HCT116 (cell line): ENCODE measurements around the gene RASSF3. TPM values are rescaled to one million over a fixed set of nuclear protein-coding genes. Genes with fewer than 3 reads are reported as not detected.

Source experiments
- ATAC-seq: fragments of 200-7000 bp; cut with Tn5 transposase; 2 replicates; pipeline ENCODE4 v1.9.1; 2020; ENCODE audit warnings: mild to moderate bottlenecking, moderate library complexity
- BruUV-seq: library from RNA; stranded (reverse); fragments of 400-500 nt; replicated peaks from 2 replicates; lab custom pipeline; 2021; lab: Mats Ljungman, UMichigan
- CTCF ChIA-PET: fragments of 300-600 bp; sonication (Branson Sonifier 250); formaldehyde crosslinking; loops from one replicate; lab custom pipeline; 2021; ENCODE audit warnings: antibody characterized with exemption; lab: Charles Lee
- POLR2A ChIA-PET: fragments of 300-600, 350-600 bp; sonication (Branson Sonifier 250); formaldehyde crosslinking; loops from one replicate; lab custom pipeline; 2021; ENCODE audit warnings: antibody characterized with exemption; lab: Charles Lee
- RAD21 ChIA-PET, 2 experiments: fragments of 300-600 bp; sonication (Branson Sonifier 250); formaldehyde crosslinking; loops; one replicate each; lab custom pipeline; 2023; ENCODE audit warnings: low total read pairs in 2 of 2; ENCODE audit not compliant: uncharacterized antibody in 2 of 2, unreplicated experiment in 2 of 2, low non-redundant PET in 1 of 2; lab: Charles Lee
- DNase-seq: peaks from one replicate; pipeline ENCODE4 v3.0.0-alpha.2; 2010; ENCODE audit warnings: low read depth, low spot score
- H2AFZ ChIP-seq: fragments of 200-600 bp; shearing (Covaris generic), sonication (generic); 2 replicates; pipeline ENCODE4 v1.6.1; 2017; ENCODE audit warnings: low read depth, mixed run types, mixed read lengths, antibody characterized with exemption, low read length; ENCODE audit not compliant: poor library complexity, severe bottlenecking
- H3K27ac ChIP-seq: 2 replicates; pipeline ENCODE4 v1.5.1; 2012; ENCODE audit warnings: low read depth, low read length
- H3K27me3 ChIP-seq: fragments of 200-600 bp; sonication (generic); 2 replicates; pipeline ENCODE4 v1.6.1; 2016; ENCODE audit warnings: mixed run types, low read length, mixed read lengths; ENCODE audit not compliant: insufficient read depth
- H3K36me3 ChIP-seq, 2 experiments: fragments of 200-500 bp in 1 of 2; fragments of 200-600 bp in 1 of 2; sonication (Bioruptor generic) in 1 of 2; sonication (generic) in 1 of 2; 2 replicates each; pipeline versions ENCODE4 v1.5.1 to v1.6.1; 2014 to 2016; ENCODE audit warnings: low read length in 2 of 2, inconsistent platforms in 1 of 2, mixed read lengths in 1 of 2, mixed run types in 1 of 2; ENCODE audit not compliant: insufficient read depth in 2 of 2, control insufficient read depth in 1 of 2
- H3K4me1 ChIP-seq, 2 experiments: fragments of 200-600 bp in 1 of 2; sonication (generic) in 1 of 2; 2 replicates each; pipeline versions ENCODE4 v1.5.1 to v1.6.1; 2012 to 2017; ENCODE audit warnings: low read length in 2 of 2, inconsistent platforms in 1 of 2, mild to moderate bottlenecking in 1 of 2, mixed read lengths in 1 of 2, mixed run types in 1 of 2, moderate library complexity in 1 of 2; ENCODE audit not compliant: insufficient read depth in 2 of 2, control insufficient read depth in 1 of 2
- H3K4me2 ChIP-seq: fragments of 200-600 bp; sonication (generic); 2 replicates; pipeline ENCODE4 v1.6.1; 2017; ENCODE audit warnings: mixed run types, low read length, mixed read lengths
- H3K4me3 ChIP-seq, 2 experiments: fragments of 200-600 bp in 1 of 2; sonication (generic) in 1 of 2; replicated peaks in 1 of 2; 2 replicates each; pipeline ENCODE4 v1.5.1; 2011 to 2016; ENCODE audit warnings: low read length in 2 of 2, control low read depth in 1 of 2, low read depth in 1 of 2, mild to moderate bottlenecking in 1 of 2, mixed read lengths in 1 of 2, mixed run types in 1 of 2
- H3K79me2 ChIP-seq: fragments of 200-600 bp; sonication (generic); 2 replicates; pipeline ENCODE4 v1.6.1; 2017; ENCODE audit warnings: mild to moderate bottlenecking, mixed run types, low read length, moderate library complexity, mixed read lengths; ENCODE audit not compliant: insufficient read depth
- H3K9ac ChIP-seq: fragments of 200-600 bp; sonication (generic); 2 replicates; pipeline ENCODE4 v1.6.1; 2016; ENCODE audit warnings: low read length, mixed read lengths
- H3K9me2 ChIP-seq: fragments of 200-600 bp; sonication (generic), shearing (Covaris generic); 2 replicates; pipeline ENCODE4 v1.6.1; 2017; ENCODE audit warnings: mixed run types, mild to moderate bottlenecking, moderate library complexity; ENCODE audit not compliant: insufficient read depth
- H3K9me3 ChIP-seq, 2 experiments: fragments of 200-500 bp in 1 of 2; fragments of 200-600 bp in 1 of 2; sonication (Bioruptor generic) in 1 of 2; sonication (generic) in 1 of 2; 2 replicates each; pipeline ENCODE4 v1.6.1; 2014 to 2017; ENCODE audit warnings: low read length in 2 of 2, mixed read lengths in 2 of 2, inconsistent platforms in 1 of 2, low read depth in 1 of 2, mild to moderate bottlenecking in 1 of 2, mixed run types in 1 of 2, moderate library complexity in 1 of 2; ENCODE audit not compliant: control insufficient read depth in 1 of 2, insufficient read depth in 1 of 2
- H4K20me1 ChIP-seq: fragments of 200-600 bp; sonication (generic), shearing (Covaris generic); 2 replicates; pipeline ENCODE4 v1.6.1; 2017; ENCODE audit warnings: mixed run types, mild to moderate bottlenecking, moderate library complexity; ENCODE audit not compliant: insufficient read depth
- ATF3 ChIP-seq: IDR thresholded peaks from 2 replicates; pipeline ENCODE4 v1.6.1; 2012
- CBX3 ChIP-seq: IDR thresholded peaks from 2 replicates; pipeline ENCODE4 v1.6.1; 2012; ENCODE audit warnings: low read depth
- CTCF ChIP-seq, 3 experiments: fragments of 200-600 bp in 1 of 3; sonication (generic) in 1 of 3; IDR thresholded peaks in 2 of 3; conservative IDR thresholded peaks in 1 of 3; 2 replicates each; pipeline ENCODE4 v1.5.1; 2012 to 2017; ENCODE audit warnings: low read depth in 2 of 3, low read length in 2 of 3, antibody characterized with exemption in 1 of 3, borderline replicate concordance in 1 of 3, control low read depth in 1 of 3, mild to moderate bottlenecking in 1 of 3, mixed read lengths in 1 of 3, mixed run types in 1 of 3, moderate library complexity in 1 of 3; ENCODE audit not compliant: insufficient read depth in 1 of 3
- EGR1 ChIP-seq: IDR thresholded peaks from 2 replicates; pipeline ENCODE4 v1.6.1; 2012; ENCODE audit warnings: low read depth
- EZH2phosphoT487 ChIP-seq: fragments of 200-600 bp; IDR thresholded peaks from 2 replicates; pipeline ENCODE4 v1.6.1; 2018; ENCODE audit warnings: antibody characterized with exemption, borderline replicate concordance
- FOSL1 ChIP-seq: IDR thresholded peaks from 2 replicates; pipeline ENCODE4 v1.6.1; 2012; ENCODE audit warnings: low read depth
- JUND ChIP-seq: IDR thresholded peaks from 2 replicates; pipeline ENCODE4 v1.6.1; 2012
- MAX ChIP-seq: IDR thresholded peaks from 2 replicates; pipeline ENCODE4 v1.6.1; 2012
- POLR2A ChIP-seq: IDR thresholded peaks from 2 replicates; pipeline ENCODE4 v1.7.0; 2011; ENCODE audit warnings: borderline replicate concordance; ENCODE audit not compliant: insufficient read depth, insufficient read length; ENCODE audit errors: extremely low read depth
- RAD21 ChIP-seq: IDR thresholded peaks from 2 replicates; pipeline ENCODE4 v1.6.1; 2012; ENCODE audit warnings: low read depth, mild to moderate bottlenecking
- REST ChIP-seq: IDR thresholded peaks from 2 replicates; pipeline ENCODE4 v1.6.1; 2012; ENCODE audit warnings: low read depth
- SIN3A ChIP-seq: IDR thresholded peaks from 2 replicates; pipeline ENCODE4 v1.6.1; 2012; ENCODE audit warnings: low read depth
- SP1 ChIP-seq: IDR thresholded peaks from 2 replicates; pipeline ENCODE4 v1.6.1; 2012; ENCODE audit warnings: low read depth
- SRF ChIP-seq: IDR thresholded peaks from 2 replicates; pipeline ENCODE4 v1.6.1; 2012; ENCODE audit warnings: low read depth
- TCF7L2 ChIP-seq: IDR thresholded peaks from 2 replicates; pipeline ENCODE4 v1.7.0; 2011; ENCODE audit warnings: borderline replicate concordance, inconsistent platforms; ENCODE audit not compliant: insufficient read depth, insufficient read length; ENCODE audit errors: extremely low read depth
- YY1 ChIP-seq: IDR thresholded peaks from 2 replicates; pipeline ENCODE4 v1.6.1; 2011; ENCODE audit warnings: low read length, low read depth, moderate library complexity, mild to moderate bottlenecking; ENCODE audit not compliant: insufficient replicate concordance; ENCODE audit errors: extremely low read depth
- ZBTB33 ChIP-seq: IDR thresholded peaks from 2 replicates; pipeline ENCODE4 v1.6.1; 2011; ENCODE audit warnings: mild to moderate bottlenecking, low read length, moderate library complexity; ENCODE audit not compliant: insufficient replicate concordance; ENCODE audit errors: extremely low read depth
- intact Hi-C: fragments of 100-400 bp; cut with micrococcal nuclease; formaldehyde crosslinking; loops from 2 replicates; pipeline ENCODE4 v1.10.0; 2022
- total RNA-seq: library from RNA; stranded (reverse); gene quantifications from one replicate; pipeline ENCODE4 v1.2.1, GENCODE V29; 2021; ENCODE audit not compliant: unreplicated experiment

The RASSF3 gene
- total RNA-seq, 1 experiment from 2014 or later: 67.1 TPM

GRCh38 chr12:64685050-64685449, 74.8 kb downstream of the RASSF3 start:
- ChIA-PET POLR2A (no interaction called here), CTCF (interaction anchor here (1.0 to 1.5 kb wide), 2 partner anchors 11 to 13 kb away, joined by 3 read pairs; no protein-coding TSS in a partner anchor), RAD21 (no interaction called here)
- Histone ChIP-seq H3K79me2 (peaks cover 46% of the 10 kb centered on the region), H3K4me2 (no peak overlapping the region), H3K4me3 (no peak overlapping the region), H3K9me2 (no peaks in the 10 kb centered on the region), H4K20me1 (no peaks in the 10 kb centered on the region), H3K27ac (no peak overlapping the region), H3K27me3 (no peaks in the 10 kb centered on the region), H3K36me3 (peaks cover 10 to 17% of the 10 kb centered on the region in 2 experiments; a peak in 3 of 4 replicates), H2AFZ (no peak overlapping the region), H3K9ac (no peak overlapping the region), H3K9me3 (no peaks in the 10 kb centered on the region), H3K4me1 (peaks cover 16 to 23% of the 10 kb centered on the region in 2 experiments)
- BruUV-seq: no TSS peak
- ATAC-seq (no peak), DNase-seq (no peak)
- TF ChIP-seq FOSL1 (no peak), YY1 (no peak), JUND (no peak), CBX3 (no peak), RAD21 (no peak), TCF7L2 (no peak), ZBTB33 (no peak), CTCF (IDR thresholded peaks at IDR 0.05 in 2 of 3, conservative IDR thresholded peaks at IDR 0.05 in 1 of 3; ENCODE audit: borderline replicate concordance in 1 of 3, insufficient read depth in 1 of 3, low read depth in 2 of 3, low read length in 2 of 3) (no peak), REST (no peak), SP1 (no peak), ATF3 (no peak), EGR1 (no peak), SIN3A (no peak), POLR2A (no peak), MAX (no peak), EZH2phosphoT487 (no peak), SRF (no peak)
- intact Hi-C loops: no loop called here
